Nephron progenitor cell (in vitro differentiated cells): ENCODE measurements around the gene CAD.

Source experiments
- DNase-seq: peaks from one replicate; pipeline ENCODE4 v3.0.0; 2021
- H3K27ac Mint-ChIP-seq: 2 replicates; pipeline ENCODE4 v1.8.0; 2021; ENCODE audit warnings: mild to moderate bottlenecking, moderate library complexity, mixed read lengths
- H3K27me3 Mint-ChIP-seq: 2 replicates; pipeline ENCODE4 v1.8.0; 2021; ENCODE audit warnings: mild to moderate bottlenecking, low read depth, mixed read lengths; ENCODE audit not compliant: poor library complexity
- H3K36me3 Mint-ChIP-seq: 2 replicates; pipeline ENCODE4 v1.8.0; 2021; ENCODE audit warnings: low read depth, mixed read lengths
- H3K4me1 Mint-ChIP-seq: 2 replicates; pipeline ENCODE4 v1.8.0; 2021; ENCODE audit warnings: mixed read lengths
- H3K4me3 Mint-ChIP-seq: 2 replicates; pipeline ENCODE4 v1.8.0; 2021; ENCODE audit warnings: mild to moderate bottlenecking, moderate library complexity, mixed read lengths
- H3K9me3 Mint-ChIP-seq: 2 replicates; pipeline ENCODE4 v1.8.0; 2021; ENCODE audit warnings: mild to moderate bottlenecking, moderate library complexity, mixed read lengths
- TF ChIP-seq, protein P1 (sequence below): fragments of 200-600 bp; sonication (generic); IDR thresholded peaks from 2 replicates; pipeline ENCODE4 v1.5.0; 2021; ENCODE audit warnings: antibody characterized with exemption

CAD gene

DNA sequence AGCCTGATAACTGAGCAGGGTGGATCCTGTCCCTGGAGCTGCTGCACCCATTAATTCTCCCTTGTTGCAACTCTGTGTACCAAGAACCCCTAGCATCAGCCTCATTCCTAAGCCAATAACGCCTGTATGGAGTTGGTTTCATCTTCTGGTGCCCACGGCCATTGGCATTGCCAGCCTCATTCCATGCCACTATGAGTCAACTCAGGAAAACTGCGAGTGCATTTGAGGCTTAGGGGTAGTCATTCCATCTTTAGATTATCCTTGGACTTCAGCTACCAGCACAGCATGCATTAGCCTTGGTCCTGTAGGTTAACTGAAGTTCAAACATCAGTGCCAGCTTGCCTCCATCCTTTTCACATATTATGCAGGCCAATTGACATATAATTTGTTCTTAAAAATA, 63.7 kb downstream of the CAD start:
- DNase-seq, result no peak
- TF ChIP-seq, protein P1, sequence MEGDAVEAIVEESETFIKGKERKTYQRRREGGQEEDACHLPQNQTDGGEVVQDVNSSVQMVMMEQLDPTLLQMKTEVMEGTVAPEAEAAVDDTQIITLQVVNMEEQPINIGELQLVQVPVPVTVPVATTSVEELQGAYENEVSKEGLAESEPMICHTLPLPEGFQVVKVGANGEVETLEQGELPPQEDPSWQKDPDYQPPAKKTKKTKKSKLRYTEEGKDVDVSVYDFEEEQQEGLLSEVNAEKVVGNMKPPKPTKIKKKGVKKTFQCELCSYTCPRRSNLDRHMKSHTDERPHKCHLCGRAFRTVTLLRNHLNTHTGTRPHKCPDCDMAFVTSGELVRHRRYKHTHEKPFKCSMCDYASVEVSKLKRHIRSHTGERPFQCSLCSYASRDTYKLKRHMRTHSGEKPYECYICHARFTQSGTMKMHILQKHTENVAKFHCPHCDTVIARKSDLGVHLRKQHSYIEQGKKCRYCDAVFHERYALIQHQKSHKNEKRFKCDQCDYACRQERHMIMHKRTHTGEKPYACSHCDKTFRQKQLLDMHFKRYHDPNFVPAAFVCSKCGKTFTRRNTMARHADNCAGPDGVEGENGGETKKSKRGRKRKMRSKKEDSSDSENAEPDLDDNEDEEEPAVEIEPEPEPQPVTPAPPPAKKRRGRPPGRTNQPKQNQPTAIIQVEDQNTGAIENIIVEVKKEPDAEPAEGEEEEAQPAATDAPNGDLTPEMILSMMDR, result no peak
- Mint-ChIP-seq H3K4me3 (no peak overlapping the region), H3K36me3 (no peaks in the 10 kb centered on the region), H3K27ac (no peak overlapping the region), H3K9me3 (no peaks in the 10 kb centered on the region), H3K27me3 (peaks cover 66% of the 10 kb centered on the region), H3K4me1 (peaks cover 38% of the 10 kb centered on the region)

DNA sequence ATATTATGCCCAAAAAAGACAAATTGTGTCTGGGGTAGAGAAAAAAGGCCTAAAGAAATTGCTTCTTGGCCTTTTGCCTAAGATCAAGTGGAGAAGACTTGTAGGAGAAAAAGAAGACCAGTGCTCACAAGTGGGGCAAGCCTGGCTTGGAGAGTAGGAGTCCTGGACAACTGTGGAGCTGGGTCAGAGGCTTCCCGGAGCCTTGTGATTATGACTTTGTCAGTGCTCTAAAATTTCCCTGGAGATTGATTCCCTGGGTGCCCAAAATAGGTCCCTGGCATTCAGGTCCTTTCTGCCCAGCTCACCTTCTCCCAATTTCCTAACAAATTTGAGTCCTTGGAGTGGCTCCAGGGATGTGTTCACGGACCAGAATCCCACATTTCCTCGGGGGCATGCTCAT, 64.3 kb downstream of the CAD start:
- Mint-ChIP-seq H3K27me3 (peaks cover 66% of the 10 kb centered on the region), H3K4me3 (no peak overlapping the region), H3K27ac (no peak overlapping the region), H3K9me3 (no peaks in the 10 kb centered on the region), H3K36me3 (no peaks in the 10 kb centered on the region), H3K4me1 (peaks cover 38% of the 10 kb centered on the region)
- DNase-seq, result no peak
- TF ChIP-seq, protein P1, result no peak

DNA sequence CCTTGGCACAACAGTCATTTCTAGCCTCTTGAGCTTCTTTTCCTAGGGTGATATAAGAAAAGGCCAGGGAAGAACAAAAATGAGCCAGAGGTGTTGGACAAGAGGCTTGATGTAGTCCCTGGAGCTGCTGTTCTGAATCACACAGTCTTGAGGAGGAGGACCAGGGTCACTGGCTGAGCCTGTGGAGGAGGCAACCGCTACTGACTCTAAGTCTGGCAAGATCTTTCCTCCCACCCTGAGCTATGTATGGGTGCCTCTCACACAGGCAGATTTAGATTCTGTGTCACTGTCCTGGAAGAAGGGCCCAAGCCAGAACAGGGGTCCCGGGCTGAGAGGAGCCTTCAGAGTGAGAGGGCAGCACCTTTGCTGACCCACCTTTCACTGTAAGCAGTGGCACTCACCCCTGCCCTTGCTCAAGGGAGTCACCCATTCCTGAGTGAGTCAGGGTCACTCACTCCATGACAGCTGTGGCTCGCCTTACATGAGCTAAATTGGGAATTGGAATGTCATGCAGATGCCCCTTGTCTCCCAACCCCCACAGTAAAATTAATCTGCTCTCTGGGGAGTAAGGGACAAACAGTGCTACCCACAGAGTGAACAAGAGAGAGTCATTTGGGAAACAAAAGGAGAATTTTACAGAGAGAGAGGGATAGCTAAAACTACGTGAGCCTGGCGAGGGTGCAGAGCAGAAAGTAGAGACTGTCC, 64.8 kb downstream of the CAD start, which contains the start of gene TRIM54:
Gene TRIM54, plus strand, starts transcription at position 575 of the 705 bp plus-strand sequence. CDS start 303 bp downstream, outside the sequence.
- Mint-ChIP-seq H3K27me3 (peaks cover 66% of the 10 kb centered on the region), H3K36me3 (no peaks in the 10 kb centered on the region), H3K9me3 (no peaks in the 10 kb centered on the region), H3K4me1 (peaks cover 38% of the 10 kb centered on the region), H3K27ac (peak within 1 kb of the TSS; percentile 17), H3K4me3 (peak within 1 kb of the TSS; percentile 47)
- DNase-seq, result no peak
- TF ChIP-seq, protein P1, result no peak

DNA sequence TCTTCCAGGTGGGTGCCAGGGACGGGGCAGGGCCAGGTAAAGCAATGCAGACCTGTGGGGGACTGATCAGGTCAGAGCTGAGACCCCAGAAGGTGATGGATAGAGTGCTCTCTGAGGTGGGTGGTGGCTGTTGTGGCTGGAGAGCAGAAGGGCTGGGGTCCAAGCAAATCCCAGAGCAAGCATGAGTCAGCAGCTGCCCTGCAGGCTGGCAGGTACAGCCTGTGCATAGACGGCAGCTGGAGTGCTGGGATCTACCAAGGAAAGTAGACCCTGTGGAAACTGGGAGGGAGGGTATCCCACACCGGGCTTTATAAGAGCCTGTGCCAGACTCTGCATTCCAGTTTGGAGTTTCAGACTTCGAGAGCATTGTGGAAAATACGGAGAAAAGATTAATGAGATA, 65.7 kb downstream of the CAD start:
- H3K4me1 Mint-ChIP-seq, result peaks cover 32% of the 10 kb centered on the region
- H3K27me3 Mint-ChIP-seq, result peaks cover 64% of the 10 kb centered on the region
- no peak for DNase-seq

DNA sequence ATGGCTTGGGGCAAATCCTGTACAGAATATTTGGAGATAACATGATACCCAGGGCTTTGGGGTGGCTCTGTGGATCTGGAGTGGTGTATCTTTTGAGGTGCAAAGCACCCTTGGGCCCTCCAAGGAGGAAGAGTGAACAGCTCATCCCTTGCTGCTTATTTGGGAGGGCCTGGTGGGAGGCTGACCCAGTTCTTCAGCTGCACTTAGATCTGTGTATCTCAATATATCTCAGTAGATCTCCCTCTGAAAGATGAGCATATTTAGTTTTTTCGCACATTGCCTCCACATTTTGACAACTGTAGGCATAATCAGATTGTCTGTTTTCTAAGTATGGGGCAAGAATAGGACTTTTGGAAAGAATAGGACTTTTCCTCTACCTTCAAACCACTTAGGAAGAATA, 67.8 kb downstream of the CAD start:
- TF ChIP-seq, protein P1, result no peak
- H3K27me3 Mint-ChIP-seq, result peaks cover 67% of the 10 kb centered on the region
- no peaks in the 10 kb centered on the region for H3K9me3 Mint-ChIP-seq
- no peak overlapping the region for H3K27ac Mint-ChIP-seq
- peaks cover 29% of the 10 kb centered on the region for H3K4me1 Mint-ChIP-seq
- DNase-seq, result no peak
- no peaks in the 10 kb centered on the region for H3K36me3 Mint-ChIP-seq
- no peak overlapping the region for H3K4me3 Mint-ChIP-seq

More for the DNA sequence above, 65.7 kb downstream of the CAD start:
- Mint-ChIP-seq H3K36me3 (no peaks in the 10 kb centered on the region), H3K9me3 (no peaks in the 10 kb centered on the region), H3K27ac (no peak overlapping the region), H3K4me3 (no peak overlapping the region)
- TF ChIP-seq, protein P1, result no peak

DNA sequence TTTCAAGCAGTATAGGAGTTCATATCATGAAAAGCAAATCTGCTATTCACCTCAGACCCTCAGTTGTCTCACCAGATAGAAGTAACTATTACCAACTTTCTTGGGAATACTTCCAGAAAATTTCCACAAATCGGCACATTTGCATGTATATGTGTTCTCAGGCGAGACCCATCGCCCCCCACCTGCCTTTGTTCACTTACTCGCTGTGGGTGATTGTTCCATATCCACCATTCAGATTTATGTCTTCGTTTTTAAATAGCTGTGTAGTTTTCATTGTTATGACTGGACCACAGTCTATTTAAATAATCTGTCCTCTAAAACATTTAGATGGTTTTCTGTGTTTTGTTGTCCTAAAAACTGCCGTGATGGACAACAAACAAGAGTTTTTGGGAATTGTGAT, 68.3 kb downstream of the CAD start:
- Mint-ChIP-seq H3K36me3 (no peaks in the 10 kb centered on the region), H3K4me3 (no peak overlapping the region), H3K4me1 (peaks cover 29% of the 10 kb centered on the region), H3K9me3 (no peaks in the 10 kb centered on the region), H3K27me3 (peaks cover 71% of the 10 kb centered on the region), H3K27ac (no peak overlapping the region)
- no peak for DNase-seq
- TF ChIP-seq, protein P1, result no peak
